Stimulated activated CD4-positive, alpha-beta T cell treated with anti-CD3 and anti-CD28 coated beads, Interleukin-1b, Interleukin-23, amount 100 ng/mL, for 1 hour (primary cell): ENCODE data around the gene BCL2L2.
A peak's percentile ranks its signal among the peaks of the same experiment; 100 is the strongest.
"Not testable (repeated sequence)": the region's sequence is repeated elsewhere in the genome, so short reads cannot be mapped to it uniquely, and the experiment has no call there.

ENCODE experiments used
- DNase-seq, 2 donors: peaks; one replicate each; pipeline ENCODE4 v3.0.0-alpha.2; 2020; ENCODE audit warnings: low read depth in 2 of 2

The BCL2L2 gene

GRCh38 chr14:23306412-23307145, at the start of gene BCL2L2:
BCL2L2 (plus strand) TSS chr14:23306833; CDS start chr14:23307768, 935 bp downstream.
- no peak for DNase-seq

- DNase-seq: no peak
Observed at GRCh38 chr14:23258256-23258655, 48.4 kb upstream of the BCL2L2 start.

GRCh38 chr14:23259426-23259825, 47.2 kb upstream of the BCL2L2 start:
- DNase-seq: no peak

- not testable (repeated sequence) for DNase-seq
Observed at GRCh38 chr14:23260849-23261248, 45.8 kb upstream of the BCL2L2 start.

- DNase-seq: no peak
Observed at GRCh38 chr14:23269193-23269592, 37.4 kb upstream of the BCL2L2 start.

GRCh38 chr14:23275412-23275811, 31.2 kb upstream of the BCL2L2 start:
- DNase-seq: no peak

- DNase-seq: no peak
Observed at GRCh38 chr14:23277189-23277588, 29.4 kb upstream of the BCL2L2 start.

GRCh38 chr14:23277928-23278327, 28.7 kb upstream of the BCL2L2 start:
- not testable (repeated sequence) for DNase-seq

- DNase-seq: no peak
Observed at GRCh38 chr14:23281247-23281646, 25.4 kb upstream of the BCL2L2 start.

GRCh38 chr14:23284654-23285529, 21.7 kb upstream of the BCL2L2 start:
- DNase-seq: no peak

- DNase-seq: no peak
Observed at GRCh38 chr14:23285530-23286019, 21.1 kb upstream of the BCL2L2 start.

GRCh38 chr14:23286020-23286901, 20.4 kb upstream of the BCL2L2 start, which contains the start of gene HOMEZ:
HOMEZ (minus strand) TSS chr14:23286132; CDS start chr14:23285952, 180 bp downstream.
- DNase-seq: peak; percentile 90 to 98

GRCh38 chr14:23286902-23287479, 19.6 kb upstream of the BCL2L2 start:
- no peak for DNase-seq

- DNase-seq: peak in 1 of 2 donors; percentile 32
Observed at GRCh38 chr14:23294734-23295561, 11.7 kb upstream of the BCL2L2 start.

- no peak for DNase-seq
Observed at GRCh38 chr14:23296012-23296777, 10.4 kb upstream of the BCL2L2 start.

GRCh38 chr14:23297096-23297495, 9.5 kb upstream of the BCL2L2 start:
- no peak for DNase-seq

GRCh38 chr14:23297611-23298277, 8.9 kb upstream of the BCL2L2 start:
- DNase-seq: no peak

- DNase-seq: no peak
Observed at GRCh38 chr14:23299211-23299957, 7.2 kb upstream of the BCL2L2 start.
